IMR-90 (cell line): ENCODE measurements around the gene CDKL4.

ENCODE experiments used
- CTCF ChIP-seq: conservative IDR thresholded peaks from 2 replicates; pipeline ENCODE4 v1.5.1; 2012; ENCODE audit warnings: mild to moderate bottlenecking, low read depth, low read length, improper control_type of control experiment
- MAFK ChIP-seq: IDR thresholded peaks from 2 replicates; pipeline ENCODE4 v1.6.1; 2012; ENCODE audit warnings: low read depth, low read length, improper control_type of control experiment
- MXI1 ChIP-seq: IDR thresholded peaks from 2 replicates; pipeline ENCODE4 v1.6.1; 2012; ENCODE audit warnings: low read depth, mild to moderate bottlenecking, low read length, moderate library complexity, borderline replicate concordance
- POLR2A ChIP-seq: IDR thresholded peaks from 2 replicates; pipeline ENCODE4 v1.6.1; 2012; ENCODE audit warnings: mild to moderate bottlenecking, low read depth, low read length
- RFX5 ChIP-seq: IDR thresholded peaks from 2 replicates; pipeline ENCODE4 v1.8.0; 2012; ENCODE audit warnings: low read depth, mild to moderate bottlenecking, low read length, moderate library complexity
- SMC3 ChIP-seq: fragments of 150-350 bp; IDR thresholded peaks from 2 replicates; pipeline ENCODE4 v1.6.1; 2016; ENCODE audit warnings: low read depth, mild to moderate bottlenecking, antibody characterized with exemption, low read length, moderate library complexity

DNA sequence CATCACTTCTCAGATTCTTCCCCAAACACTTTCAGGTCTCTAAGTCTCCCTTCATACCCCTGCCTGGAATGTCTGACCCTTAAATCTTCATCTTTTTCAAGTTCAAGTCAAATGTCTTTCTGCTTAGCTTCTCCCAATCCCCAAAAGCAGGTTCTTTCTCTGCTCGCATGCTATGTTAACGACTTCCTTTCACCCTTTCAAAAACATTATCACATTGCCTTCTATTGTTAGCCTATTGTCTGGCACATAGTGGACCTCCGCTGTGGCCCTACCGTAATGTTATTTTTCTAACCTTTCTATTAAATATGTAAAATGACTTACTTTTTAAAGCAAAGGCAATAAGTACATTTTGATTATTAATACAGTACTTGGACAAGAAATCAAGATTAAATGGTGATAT lies 2.2 kb downstream of the CDKL4 start:
- no peak for TF ChIP-seq CTCF
- no peak for TF ChIP-seq SMC3
- TF ChIP-seq MAFK, result no peak
- no peak for TF ChIP-seq POLR2A
- no peak for TF ChIP-seq MXI1
- TF ChIP-seq RFX5, result no peak
